Colon (tissue), 2 donors: Measurements from ENCODE around the gene ING3.

Experiments used
- FAIRE-seq: peaks from 2 replicates; lab custom pipeline; 2012; peaks lifted over from hg19 to GRCh38; lab: Jason Lieb, UNC
- donor health status: control.
- donor health status: control.

The ING3 gene

DNA sequence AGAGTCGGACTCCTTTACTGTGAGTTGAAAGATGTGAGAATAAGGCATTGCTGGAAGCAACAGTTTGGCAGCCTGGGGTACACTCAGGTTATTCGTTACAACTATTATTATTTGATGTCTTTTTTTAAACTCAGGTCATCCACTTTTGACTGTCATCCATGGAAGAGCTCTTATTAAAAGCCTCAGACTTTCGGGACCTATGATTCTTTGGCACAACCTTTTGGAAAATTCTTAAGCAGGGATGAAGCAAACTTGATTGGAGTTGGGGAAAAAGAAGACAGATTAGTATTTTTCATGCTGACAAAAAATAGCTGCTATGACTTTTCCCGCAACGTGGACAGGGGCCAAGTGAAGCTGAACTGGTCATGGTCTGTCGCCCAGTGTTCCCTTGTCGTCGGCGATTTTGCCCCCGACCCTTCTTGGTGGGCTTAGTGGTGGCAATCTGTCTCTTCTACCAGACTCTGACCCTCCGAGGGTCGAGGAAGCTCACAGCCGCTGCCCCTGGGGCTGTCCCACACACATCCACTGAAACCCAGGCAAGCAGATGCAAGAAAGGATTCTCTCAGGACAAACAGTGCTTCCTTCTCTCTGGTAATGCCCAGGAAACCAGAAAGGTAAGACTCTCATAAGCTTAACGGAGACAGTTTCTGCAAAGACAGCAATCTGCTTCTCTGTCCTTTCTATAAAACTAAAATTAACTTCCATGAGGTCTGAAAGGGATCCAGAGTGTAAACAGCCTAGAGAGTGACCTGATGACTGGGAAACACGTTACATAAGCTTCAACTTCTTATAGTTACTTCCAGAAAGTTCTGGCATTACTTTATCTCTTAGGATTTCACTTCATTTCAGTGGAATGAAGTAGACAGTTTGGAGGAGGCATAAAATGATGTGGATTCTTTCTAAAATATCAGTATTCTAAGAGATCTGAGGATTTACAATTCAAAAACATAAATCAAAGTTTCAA, 39.0 kb downstream of the ING3 start:
- no peak for FAIRE-seq

DNA sequence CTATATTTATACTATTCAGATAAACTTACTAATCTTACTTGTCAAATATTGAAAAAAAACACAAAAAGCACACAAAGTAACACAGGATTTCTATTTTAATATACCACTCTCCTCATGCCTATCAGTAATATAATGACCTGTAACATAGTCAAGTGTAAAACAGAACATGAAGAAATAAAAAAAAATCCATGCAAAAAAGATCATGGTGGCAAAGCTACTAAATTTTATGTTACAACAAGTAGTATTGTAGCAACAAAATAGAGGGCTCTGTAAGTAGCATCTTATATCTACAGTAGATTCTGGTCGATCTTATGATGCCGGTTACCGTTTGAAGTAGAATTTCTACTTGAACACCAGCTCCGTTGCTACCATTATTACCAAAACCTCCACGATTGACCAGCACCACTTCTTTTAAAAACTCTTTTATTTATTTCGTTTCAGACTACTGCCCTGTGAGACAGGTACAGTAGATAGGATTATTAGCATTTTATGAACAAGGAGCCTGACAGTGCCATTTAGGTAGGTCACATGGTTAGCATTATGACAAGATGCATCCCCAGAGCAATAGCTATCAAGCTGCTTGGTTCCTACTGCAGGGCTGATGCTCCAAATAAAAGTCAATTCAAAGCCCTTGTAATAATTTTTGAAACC, 40.0 kb downstream of the ING3 start:
- no peak for FAIRE-seq

DNA sequence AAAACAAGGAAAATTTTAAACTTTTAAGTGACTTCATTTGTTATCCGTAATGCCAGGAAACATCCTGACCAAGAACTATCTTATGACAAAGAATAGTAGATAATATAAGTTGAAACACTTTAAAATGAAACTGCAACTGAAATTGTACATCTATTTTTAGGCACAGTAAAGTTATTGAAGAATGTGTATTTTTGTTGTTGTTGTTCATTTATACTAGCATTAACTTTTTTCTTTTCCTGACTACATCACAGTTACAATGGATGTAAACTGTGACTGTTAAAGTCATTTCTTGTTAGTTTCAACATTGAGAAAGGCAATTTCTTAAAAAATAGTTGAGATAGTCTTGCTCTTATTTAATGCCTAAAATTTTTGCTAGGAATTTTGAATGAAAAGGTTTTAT, 40.6 kb downstream of the ING3 start:
- FAIRE-seq = no peak

DNA sequence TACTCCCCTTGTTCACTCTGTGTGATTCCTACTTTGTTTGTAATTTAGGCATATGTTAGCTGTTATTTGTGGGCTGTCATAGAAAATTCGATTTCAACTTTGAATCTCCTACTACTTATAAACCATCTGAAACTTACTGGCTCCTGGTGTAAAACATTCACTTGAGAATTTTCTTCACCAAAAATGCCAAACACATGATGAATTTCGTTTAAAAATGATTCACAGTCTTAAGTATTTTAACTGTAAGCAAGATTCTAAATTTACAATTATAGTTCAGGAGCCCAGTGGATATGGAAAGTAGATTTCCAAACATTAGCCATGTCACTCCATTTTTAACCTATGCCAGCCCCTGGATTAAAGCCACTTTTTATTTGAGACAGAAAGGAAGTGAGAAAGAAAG, 41.0 kb downstream of the ING3 start:
- no peak for FAIRE-seq

DNA sequence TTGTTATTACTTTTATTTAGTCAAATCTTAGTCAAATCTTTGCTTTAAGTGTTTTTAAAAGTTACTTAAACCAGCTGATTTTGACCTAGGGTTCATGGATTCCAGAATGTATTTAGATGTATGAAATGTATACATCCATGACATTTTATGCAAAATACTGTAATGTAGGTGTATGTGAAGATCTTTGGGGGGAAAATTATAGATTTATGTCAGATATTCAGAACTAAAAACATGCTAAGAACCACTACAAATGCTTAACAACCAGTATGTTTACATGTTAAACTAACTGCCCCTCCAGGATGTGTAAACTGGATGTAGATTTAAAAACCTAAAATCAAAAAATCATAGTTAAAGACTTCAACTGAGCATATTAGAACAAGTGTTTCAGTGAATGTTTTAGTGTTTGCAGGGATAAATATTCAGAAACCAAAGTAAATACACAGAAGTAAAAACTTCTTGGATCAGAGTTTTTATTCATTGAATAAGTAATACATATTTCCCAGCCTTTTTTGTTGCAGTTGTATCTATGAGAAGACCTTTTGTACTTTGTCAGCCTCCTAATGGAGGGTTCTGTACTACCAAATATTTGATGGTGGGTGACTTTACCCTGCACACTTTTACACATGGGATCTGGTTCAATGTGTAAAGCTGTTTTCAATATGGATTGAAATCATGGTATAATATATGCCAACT, 41.8 kb downstream of the ING3 start:
- no peak for FAIRE-seq

DNA sequence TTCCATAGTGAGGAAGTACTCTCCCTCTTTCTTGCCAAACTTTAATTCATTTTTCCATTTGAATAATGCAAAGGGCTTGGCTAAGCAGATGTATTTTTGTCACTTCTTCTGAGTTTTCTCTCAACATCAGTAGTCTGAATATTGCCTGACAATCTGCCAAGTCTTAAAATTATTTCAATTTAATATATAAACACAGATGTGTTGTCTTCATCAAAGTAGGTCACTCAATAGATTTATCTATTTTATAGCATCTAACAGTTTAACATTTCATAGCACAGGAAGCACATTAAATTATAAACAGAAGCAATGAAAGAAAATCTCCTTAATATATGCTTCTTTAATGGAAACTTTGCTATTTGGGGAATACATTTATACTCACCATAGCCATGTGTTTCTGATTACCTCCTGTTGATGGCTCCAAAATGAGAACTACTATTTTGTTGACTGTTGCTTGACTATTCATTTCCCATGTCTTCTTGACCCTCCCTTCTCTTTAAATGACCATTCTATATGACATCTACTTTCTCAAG, 42.5 kb downstream of the ING3 start:
- FAIRE-seq = no peak

DNA sequence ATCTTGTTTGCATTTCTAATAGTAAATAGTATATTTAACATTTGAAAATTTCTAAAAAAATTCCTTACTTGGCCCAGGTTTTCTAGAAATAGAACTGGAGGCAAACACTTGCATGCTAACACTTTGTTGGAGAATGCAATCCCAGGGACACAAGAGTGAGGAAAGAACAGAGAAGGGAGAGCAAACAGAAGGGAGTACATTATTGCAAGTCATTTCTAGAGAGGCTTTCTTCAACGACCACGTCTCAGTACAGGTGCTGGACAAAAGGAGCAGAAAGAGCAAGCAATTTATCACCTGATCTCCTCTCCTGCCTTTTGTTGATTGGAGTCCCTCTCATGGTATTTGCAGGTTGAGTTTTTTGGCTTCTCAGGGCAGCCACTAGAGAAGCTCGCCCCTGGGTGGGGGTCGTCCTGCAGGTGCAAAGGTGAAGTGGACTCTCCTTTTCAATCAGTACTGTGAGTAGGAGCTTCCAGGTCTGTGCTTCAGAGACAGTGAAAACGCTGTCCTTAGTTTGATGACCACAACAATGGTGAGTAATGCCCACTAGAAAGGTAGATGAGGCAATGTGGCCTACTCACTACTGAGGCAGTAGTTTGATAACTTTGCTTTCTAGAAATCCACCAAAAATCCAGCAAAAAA, 43.1 kb downstream of the ING3 start:
- FAIRE-seq = no peak

DNA sequence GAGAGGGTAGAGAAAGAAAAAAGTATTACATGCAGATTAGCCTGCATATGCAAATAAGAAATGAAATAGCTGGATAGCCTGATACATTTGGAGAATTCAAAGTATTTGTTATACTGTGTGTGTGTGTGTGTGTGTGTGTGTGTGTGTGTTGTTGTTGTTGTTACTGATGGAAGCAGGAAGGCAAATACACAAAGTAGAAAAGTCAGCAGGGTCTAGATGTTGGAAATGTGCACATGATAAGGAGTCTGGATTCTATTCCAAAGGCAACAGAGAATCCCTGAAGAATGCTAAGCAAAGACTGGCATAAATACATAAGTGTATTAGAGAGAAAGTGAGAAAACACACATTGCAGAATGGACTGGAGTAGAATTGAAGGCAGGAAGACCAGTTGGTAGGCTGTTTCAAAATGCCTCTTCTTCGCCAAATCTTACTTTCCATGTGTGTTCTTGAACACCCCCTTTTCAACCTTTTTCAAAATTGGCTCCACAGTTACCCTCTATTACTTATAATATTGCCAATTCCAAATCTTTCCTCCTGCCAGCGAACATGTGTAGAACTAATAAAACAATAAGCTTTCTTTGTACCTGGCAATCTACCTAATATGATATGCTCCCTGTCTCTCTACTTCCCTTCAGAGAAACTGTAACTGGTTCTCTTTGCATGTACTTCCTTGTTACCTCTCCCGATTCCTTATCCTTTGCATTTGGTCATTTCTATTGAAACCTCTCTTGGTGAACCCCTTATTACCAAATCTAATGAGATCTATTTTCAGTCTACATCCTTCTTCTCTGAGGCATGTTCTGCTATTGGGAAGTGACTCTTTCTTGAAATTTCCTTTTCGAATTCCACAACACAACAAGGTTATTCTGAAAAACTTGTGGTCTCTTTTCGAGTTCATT, 44.2 kb downstream of the ING3 start:
- no peak for FAIRE-seq

DNA sequence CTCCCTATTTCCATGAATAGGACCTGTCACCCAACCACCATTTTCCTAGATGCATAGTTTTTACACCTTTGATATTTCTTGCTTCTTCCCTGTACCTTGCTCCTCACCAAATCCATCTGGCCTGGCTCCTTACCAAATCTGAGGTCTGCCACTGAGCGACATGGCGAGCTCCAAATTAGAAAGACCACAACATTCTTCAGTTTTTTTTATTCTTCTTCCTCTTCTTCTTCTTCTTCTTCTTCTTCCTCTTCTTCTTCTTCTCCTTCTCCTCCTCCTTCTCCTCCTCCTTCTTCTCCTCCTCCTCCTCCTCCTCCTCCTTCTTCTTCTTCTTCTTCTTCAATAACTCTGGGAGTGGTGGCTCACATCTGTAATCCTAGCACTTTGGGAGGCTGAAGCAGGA, 45.1 kb downstream of the ING3 start:
- no peak for FAIRE-seq

DNA sequence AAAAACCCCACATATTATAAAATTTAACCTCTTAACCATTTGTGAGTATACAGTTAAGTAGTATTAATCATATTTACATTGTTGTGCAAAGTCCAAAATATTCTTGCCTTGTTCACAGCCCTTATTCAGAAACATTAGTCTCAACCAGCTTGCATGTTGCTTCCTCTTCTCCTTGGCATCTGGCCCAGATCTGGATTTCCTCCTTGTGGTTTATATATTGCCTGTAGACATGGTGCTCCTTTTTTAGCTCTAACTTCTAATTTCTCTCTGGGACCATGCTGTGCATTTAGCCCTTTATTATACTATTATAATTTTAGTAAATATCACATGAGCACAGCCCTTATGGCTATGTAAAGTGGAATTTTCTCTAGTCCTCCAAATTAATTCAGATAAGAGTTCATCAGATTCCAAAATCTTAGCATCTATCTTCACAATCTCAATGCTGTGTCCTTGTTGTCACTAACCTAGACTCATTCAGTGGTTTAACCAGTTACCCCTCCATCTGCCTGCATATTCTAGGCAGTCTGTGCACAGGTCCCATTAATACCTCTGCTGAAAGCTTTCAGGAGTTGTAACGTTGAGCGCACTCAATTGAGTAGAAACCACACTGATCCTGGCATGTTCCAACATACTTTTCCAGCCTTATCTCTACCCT, 45.9 kb downstream of the ING3 start:
- FAIRE-seq = no peak

DNA sequence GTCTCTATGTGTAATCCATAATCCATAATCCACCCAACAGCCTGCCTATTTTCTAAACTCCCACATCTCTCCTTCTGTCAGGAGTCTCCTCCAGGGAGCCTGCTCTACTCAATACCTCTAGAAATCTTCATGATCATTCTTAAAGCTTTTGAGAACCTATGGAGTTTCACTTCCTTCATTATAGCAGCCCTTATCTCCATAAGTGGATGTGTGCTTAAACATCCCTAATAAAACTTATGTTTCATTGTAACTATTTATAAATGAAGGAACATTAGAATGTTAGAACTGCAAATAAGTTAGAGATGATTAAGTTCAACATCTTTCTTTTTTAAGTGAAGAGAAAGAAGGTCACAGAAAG, 46.4 kb downstream of the ING3 start:
- FAIRE-seq = no peak

DNA sequence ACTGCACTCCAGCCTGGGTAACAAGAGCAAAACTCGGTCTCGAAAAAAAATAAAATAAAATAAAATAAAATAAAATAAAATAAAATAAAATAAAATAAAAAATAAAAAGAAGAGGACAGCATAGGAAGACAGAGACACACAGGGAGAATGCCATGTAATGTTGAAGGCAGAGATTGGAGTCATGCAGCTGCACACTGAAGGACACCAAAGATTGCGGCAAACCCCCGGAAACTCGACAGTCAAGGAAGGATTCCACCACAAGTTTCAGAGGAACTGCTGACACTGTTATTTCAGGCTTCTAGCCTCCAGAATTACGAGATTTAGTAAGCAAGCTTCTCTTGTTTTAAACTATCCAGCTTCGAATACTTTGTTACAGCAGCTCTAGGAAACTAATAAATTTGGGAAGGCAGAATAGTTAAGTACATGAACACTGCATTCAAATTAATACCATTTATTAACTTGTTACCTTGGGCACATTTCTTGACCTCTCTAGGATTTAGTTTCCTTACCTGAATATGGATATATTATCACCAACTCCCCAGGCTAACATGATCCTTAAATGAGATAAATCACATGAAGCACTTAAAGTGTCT, 47.4 kb downstream of the ING3 start:
- no peak for FAIRE-seq

DNA sequence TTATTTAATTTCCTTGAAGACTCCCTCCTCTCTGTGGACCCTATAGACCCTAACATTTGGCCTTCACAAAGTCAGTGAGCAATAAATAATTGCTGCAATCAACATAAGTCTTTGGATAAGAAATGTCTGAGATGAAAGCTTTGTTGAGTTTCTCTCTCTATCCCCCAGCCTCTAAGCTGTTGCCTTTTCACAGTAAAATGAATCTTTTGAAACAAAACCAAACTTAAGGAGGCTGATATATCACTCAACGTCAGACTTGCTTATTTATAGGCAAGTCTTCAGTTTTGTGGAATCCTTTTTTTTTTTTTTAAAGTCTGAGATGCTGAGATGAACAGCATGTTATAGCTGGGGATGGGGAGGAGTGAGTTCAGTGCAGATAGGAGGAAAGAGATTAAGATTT, 47.9 kb downstream of the ING3 start:
- no peak for FAIRE-seq

DNA sequence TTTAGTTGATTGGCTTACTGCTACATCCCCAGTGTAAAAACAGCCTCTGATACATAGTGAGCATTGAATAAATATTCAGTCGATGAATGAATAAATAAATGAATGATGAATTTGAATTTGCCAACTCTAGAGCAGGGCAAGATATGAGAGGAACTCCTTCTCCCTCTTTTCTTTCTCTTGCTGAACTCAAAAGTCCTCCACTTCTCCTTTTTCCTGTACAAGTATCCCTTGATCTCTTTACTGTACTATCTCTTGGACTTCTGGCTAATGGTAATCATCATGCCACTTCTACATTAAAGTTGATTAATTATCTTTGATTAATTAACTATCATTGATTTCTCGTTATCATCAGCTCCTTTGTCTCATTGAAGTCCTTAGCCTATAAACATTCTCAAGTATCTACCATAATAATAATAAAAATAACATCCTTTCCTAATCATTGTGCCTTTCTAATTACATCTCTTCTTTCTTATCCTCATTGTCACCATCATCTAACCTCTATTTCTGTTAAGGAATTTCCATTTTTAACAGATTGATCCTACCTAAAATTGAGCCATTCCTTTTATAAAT, 48.5 kb downstream of the ING3 start:
- peak; percentile 31 for FAIRE-seq

DNA sequence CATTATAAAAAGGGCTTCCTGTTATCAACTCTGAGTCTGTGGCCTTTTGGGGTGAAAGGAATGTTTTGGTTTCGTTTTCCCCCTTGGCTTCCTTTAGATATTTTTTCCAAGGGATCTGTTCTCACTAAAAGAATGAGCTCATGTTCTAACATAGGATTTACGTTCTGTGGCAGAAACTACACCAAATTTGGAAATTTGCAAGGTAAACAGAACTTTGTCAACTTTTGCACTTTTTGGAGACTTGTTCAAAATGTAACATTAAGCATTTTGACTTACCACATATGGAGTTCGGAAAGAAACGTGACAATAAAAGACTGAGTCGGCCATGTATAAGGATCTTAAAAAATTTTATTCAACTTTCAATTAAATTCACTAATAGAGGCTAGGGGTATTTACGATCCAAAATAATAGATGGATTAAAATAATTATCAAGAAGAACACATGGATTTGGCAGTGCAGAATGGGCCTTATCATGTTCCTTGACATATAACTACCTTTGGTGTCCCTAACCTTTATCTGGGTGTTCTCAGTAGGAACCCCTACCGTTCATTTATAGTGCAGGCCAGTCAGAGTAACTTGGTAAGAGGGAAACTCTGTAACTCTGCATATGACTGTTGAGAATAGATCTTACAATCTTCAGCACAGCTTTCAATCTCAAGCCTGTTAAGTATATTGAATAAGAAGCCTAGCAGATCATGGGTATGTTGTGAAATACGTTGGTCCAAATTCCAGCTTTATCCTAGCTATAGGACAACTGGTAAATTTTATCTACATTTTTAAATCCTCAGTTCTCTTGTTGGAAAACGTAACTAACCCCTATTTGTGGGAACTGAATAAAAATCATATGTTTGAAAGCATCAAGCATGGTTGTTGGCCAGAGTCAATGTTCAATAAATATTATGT, 49.8 kb downstream of the ING3 start:
- FAIRE-seq = no peak

DNA sequence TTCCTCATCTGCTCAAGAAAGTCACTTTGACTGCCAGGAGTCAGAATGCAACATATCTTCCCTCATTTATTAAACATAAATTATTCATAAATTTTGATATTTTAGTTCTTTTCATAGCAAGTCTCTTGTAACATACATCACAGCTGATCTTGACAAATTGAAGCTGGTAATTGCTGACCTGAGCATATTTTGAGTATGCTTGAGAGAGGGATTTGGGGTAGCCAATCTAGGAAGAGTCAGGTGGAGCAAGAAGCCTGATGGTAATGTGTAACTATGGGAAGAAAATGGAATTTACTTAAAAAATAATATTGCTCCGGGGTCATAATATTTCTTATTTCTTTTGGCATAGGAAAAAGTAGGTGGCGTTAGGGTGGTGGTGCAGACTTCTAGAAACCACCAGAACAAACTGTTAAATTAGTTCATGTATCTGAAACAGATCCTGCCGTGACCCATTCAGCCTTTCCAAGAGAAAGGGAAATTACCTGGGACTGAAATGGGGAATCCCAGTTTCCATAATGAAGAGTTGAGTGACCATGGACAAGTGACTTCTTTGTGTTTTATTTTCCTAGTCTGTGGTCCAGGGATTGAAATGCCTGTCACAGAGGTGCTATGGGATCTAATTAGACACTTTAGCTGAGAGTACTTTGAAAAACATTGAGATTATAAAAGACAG, 50.8 kb downstream of the ING3 start:
- no peak for FAIRE-seq

DNA sequence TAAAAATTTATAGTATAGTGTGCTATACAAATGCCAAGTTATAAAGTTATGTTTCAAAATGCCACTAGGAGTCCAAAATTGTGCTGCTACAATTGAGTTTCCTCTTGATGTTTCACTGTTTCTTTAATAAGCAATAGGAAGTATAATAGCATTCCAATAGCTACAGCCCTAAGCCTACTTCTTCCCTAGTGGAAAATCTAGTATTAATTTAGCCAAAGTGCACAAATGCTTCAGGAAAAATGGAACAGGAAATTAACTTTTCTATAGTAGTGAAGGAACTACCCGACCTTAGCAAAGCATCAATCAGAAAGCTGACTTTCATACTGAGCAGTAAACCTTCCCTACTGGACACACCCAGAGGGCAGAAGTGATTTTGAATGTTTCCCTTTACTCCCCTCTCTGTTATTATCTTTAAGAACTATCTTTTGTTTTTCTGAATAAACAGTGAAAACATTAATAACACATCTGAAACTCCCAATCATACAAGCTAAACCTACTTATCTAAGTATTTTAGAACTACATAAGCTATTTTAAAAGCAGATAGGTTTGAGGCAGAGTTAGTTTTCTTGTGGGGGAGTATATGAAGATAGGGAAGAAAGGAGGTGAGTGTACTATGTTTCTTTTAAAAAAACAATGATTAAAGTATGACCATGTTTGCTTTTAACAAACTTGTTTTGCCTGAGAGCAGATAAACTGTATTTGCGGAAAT, 51.6 kb downstream of the ING3 start:
- no peak for FAIRE-seq

DNA sequence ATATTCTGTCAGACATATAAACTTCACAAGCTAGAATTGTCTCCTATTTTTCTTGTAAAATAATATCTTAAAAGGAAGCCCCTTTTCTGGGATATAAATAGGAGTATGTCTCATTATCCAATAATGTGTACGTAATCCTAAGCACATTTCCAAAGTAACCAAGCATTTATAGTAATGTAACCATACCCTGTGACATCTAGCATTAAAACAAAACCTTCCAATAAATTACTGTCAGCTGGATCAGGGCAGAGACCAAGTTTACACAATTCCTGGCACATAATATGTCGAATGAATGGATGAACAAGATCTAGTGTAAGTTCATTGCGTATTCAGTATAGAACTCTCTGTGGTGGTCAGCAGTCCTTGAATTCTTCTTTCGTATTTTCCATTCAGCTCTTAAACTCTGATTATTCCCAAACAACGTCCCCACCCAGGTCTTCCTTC, 52.2 kb downstream of the ING3 start:
- FAIRE-seq = no peak
